Thyroid gland (tissue), 4 donors: ENCODE data around the gene ARRDC4. TPM values are rescaled to one million over a fixed set of nuclear protein-coding genes. Genes with fewer than 3 reads are reported as not detected.

Source experiments
- DNase-seq, 2 donors: peaks; one replicate each; pipeline ENCODE4 v3.0.0-alpha.2; 2019
- H3K27ac ChIP-seq, 3 donors: fragments of 200-600 bp; sonication (generic); 1 replicate in 2 of 3; 2 replicates in 1 of 3; pipeline ENCODE4 v1.5.1; 2016 to 2019; ENCODE audit warnings: mild to moderate bottlenecking in 1 of 3, moderate library complexity in 1 of 3
- H3K27me3 ChIP-seq: fragments of 200-600 bp; sonication (generic); one replicate; pipeline ENCODE4 v1.5.1; 2019
- H3K36me3 ChIP-seq, 2 donors: fragments of 200-600 bp; sonication (generic); one replicate each; pipeline ENCODE4 v1.5.1; 2016 to 2019
- H3K4me1 ChIP-seq, 2 donors: fragments of 200-600 bp; sonication (generic); one replicate each; pipeline ENCODE4 v1.5.1; 2017 to 2019
- H3K4me3 ChIP-seq, 3 donors: fragments of 200-600 bp; sonication (generic); replicated peaks in 1 of 3; 1 replicate in 2 of 3; 2 replicates in 1 of 3; pipeline ENCODE4 v1.5.1; 2016; ENCODE audit warnings: mild to moderate bottlenecking in 1 of 3
- H3K9me3 ChIP-seq: fragments of 200-600 bp; sonication (generic); one replicate; pipeline ENCODE4 v1.5.1; 2017
- CTCF ChIP-seq, 6 experiments: fragments of 200-600 bp in 3 of 6; fragments of 450-650 bp in 3 of 6; sonication (generic) in 3 of 6; IDR thresholded peaks; one replicate each; pipeline ENCODE4 v1.5.1; 2016 to 2019; ENCODE audit warnings: antibody characterized with exemption in 6 of 6, mild to moderate bottlenecking in 2 of 6, inconsistent platforms in 1 of 6, moderate library complexity in 1 of 6
- POLR2A ChIP-seq, 2 donors: fragments of 450-650 bp; IDR thresholded peaks; one replicate each; pipeline ENCODE4 v1.6.1; 2017; ENCODE audit warnings: antibody characterized with exemption in 2 of 2, mild to moderate bottlenecking in 2 of 2, moderate library complexity in 1 of 2
- WGBS, 2 donors: methylation state at CpG; one replicate each; pipeline ENCODE4 v1.1.5; 2017; 5-methylcytosine and 5-hydroxymethylcytosine counted together
- intact Hi-C: fragments of 100-400 bp; cut with DNase I; formaldehyde crosslinking; loops from one replicate; pipeline ENCODE4 v1.15.1; 2023
- total RNA-seq, 4 donors: library from RNA; depleted of rRNA; stranded (reverse); fragments of >200 nt; gene quantifications; one replicate each; pipeline ENCODE4 v1.2.3, GENCODE V29; 2016

Gene ARRDC4
- 10 to 100 TPM; 32.1 to 81.7 (median 45.1) TPM for total RNA-seq

GRCh38 chr15:97960364-97961066 lies at the start of gene ARRDC4:
Gene ARRDC4 (plus strand): TSS chr15:97960703. CDS start chr15:97960862, 159 bp downstream.
- Histone ChIP-seq H3K27me3 (no peaks in the 10 kb centered on the region), H3K4me3 (peak within 1 kb of the TSS; percentile 34 to 96 (median 94)), H3K27ac (peak within 1 kb of the TSS; percentile 52 to 89 (median 59)), H3K36me3 (no peaks in the 10 kb centered on the region), H3K9me3 (no peaks in the 10 kb centered on the region), H3K4me1 (peaks cover 11 to 32% of the 10 kb centered on the region in 2 donors)
- peak; percentile 100 for DNase-seq
- WGBS, 2 donors, result 0 to 1% methylated on average over 7 to 19 of the region's 69 CpGs
- intact Hi-C loops, result no loop called here
- TF ChIP-seq CTCF (IDR thresholded peaks at IDR 0.05) (no peak), POLR2A (IDR thresholded peaks at IDR 0.05) (peak; percentile 81 to 91)

GRCh38 chr15:97914711-97915110 lies 45.8 kb upstream of the ARRDC4 start:
- Histone ChIP-seq H3K36me3 (no peaks in the 10 kb centered on the region), H3K27ac (no peak overlapping the region), H3K4me1 (no peaks in the 10 kb centered on the region), H3K4me3 (no peak overlapping the region), H3K9me3 (no peaks in the 10 kb centered on the region), H3K27me3 (no peaks in the 10 kb centered on the region)
- TF ChIP-seq POLR2A (IDR thresholded peaks at IDR 0.05) (no peak), CTCF (IDR thresholded peaks at IDR 0.05) (no peak)
- 77 to 83% methylated on average over 6 of the region's 6 CpGs for WGBS, 2 donors
- no peak for DNase-seq
- intact Hi-C loops, result loop anchor here (5.0 kb wide), 1 partner anchor 168 kb away; no protein-coding TSS in a partner anchor

GRCh38 chr15:97915261-97915660 lies 45.2 kb upstream of the ARRDC4 start:
- TF ChIP-seq CTCF (IDR thresholded peaks at IDR 0.05), result no peak
- TF ChIP-seq POLR2A (IDR thresholded peaks at IDR 0.05), result no peak
- WGBS, 2 donors, result 84 to 86% methylated on average over 5 of the region's 5 CpGs
- no peak overlapping the region for H3K27ac ChIP-seq
- no peak overlapping the region for H3K4me3 ChIP-seq
- H3K36me3 ChIP-seq, result no peaks in the 10 kb centered on the region
- H3K27me3 ChIP-seq, result no peaks in the 10 kb centered on the region
- intact Hi-C loops, result no loop called here
- no peaks in the 10 kb centered on the region for H3K9me3 ChIP-seq
- no peak for DNase-seq
- no peaks in the 10 kb centered on the region for H3K4me1 ChIP-seq

- no peaks in the 10 kb centered on the region for H3K4me1 ChIP-seq
- no peak for DNase-seq
- no peak overlapping the region for H3K27ac ChIP-seq
- intact Hi-C loops, result no loop called here
- no peak for TF ChIP-seq POLR2A (IDR thresholded peaks at IDR 0.05)
- no peak for TF ChIP-seq CTCF (IDR thresholded peaks at IDR 0.05)
- no peaks in the 10 kb centered on the region for H3K9me3 ChIP-seq
- 86 to 88% methylated on average over 4 of the region's 4 CpGs for WGBS, 2 donors
- no peaks in the 10 kb centered on the region for H3K36me3 ChIP-seq
- H3K27me3 ChIP-seq, result no peaks in the 10 kb centered on the region
- H3K4me3 ChIP-seq, result no peak overlapping the region
Observed at GRCh38 chr15:97921296-97921865, 39.1 kb upstream of the ARRDC4 start.
